ENCODE results near the gene CCND2. TPM values are rescaled to one million over a fixed set of nuclear protein-coding genes. Genes with fewer than 3 reads are reported as not detected.

CCND2 gene
- polyA plus RNA-seq, 3 donors = 4.1 to 37.6 (median 7.9) TPM

DNA sequence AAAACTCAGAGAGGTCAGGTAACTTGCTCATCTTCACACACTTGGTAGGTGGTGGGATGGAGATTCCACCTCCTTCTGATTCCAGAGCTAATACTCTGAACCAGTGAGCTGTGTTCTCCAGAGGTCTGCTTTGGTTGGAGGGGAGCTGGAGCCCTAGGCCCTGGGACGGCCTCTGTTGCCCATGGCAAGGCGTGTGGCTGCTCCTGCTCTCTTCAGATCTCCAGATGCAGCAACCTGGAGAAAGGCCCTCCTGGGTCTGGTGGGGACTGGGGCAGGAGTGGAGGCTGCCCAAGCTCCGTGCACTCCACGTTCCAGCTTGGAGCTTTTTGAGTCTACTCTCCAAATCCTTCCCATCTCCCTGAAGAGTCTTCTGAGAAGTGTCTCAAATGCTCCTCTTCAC is 10.7 kb downstream of the CCND2 start:
- 75 to 91% (median 87%) methylated on average over 4 of the region's 4 CpGs for WGBS, 3 donors
- H3K27ac ChIP-seq (ENCODE audit: low read depth, low read length) = no peak overlapping the region

DNA sequence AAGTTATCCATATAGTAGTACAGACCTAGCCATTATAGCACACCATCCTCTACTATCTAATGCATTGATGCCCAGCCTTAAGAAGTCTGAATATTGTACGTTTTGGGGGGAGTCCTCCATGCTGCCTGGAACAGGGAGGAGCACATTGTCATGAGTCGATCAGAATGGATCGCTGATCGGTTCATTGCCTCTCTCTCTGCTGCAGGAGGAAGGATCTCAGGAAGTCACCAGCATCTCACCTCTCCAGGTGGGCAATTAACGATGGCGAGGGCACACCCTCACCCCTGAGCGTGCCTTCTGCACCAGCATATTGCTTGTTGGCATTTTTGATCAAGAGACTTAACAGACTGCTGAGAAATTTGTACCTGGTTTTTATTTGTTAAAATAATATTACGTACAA is 11.5 kb downstream of the CCND2 start:
- 85 to 89% (median 88%) methylated on average over 8 of the region's 8 CpGs for WGBS, 3 donors

DNA sequence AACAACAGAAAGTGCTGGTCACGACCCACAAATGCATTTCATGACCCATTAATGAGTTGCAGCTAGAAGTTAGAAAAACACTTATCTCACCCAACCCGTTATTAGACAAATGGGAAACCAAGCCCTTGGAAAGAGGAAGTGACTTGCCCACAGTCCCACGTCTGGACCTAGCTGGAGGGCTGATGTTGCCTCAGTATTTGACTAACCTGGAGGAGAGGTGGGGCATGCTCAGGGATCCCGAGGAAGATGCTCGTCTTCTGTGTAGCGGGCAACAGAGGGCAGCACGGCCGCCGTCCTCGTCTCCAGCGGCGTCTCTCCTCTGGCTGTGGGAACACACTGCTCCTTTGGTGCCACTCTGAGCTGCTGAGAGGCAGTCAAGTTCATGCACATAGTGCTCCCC is 12.7 kb downstream of the CCND2 start:
- WGBS, 3 donors = 65 to 74% (median 68%) methylated on average over 12 of the region's 12 CpGs
- no peak overlapping the region for H3K27ac ChIP-seq (ENCODE audit: low read depth, low read length)

More for the DNA sequence above, 11.5 kb downstream of the CCND2 start:
- no peak overlapping the region for H3K27ac ChIP-seq (ENCODE audit: low read depth, low read length)

- WGBS, 3 donors = 60 to 75% (median 67%) methylated on average over 14 of the region's 14 CpGs
- H3K27ac ChIP-seq (ENCODE audit: low read depth, low read length) = no peak overlapping the region
These were observed 13.3 kb downstream of the CCND2 start for GRCh38 chr12:4286771-4287317.

GRCh38 chr12:4287325-4288211 is 14.0 kb downstream of the CCND2 start:
- H3K27ac ChIP-seq (ENCODE audit: low read depth, low read length) = no peak overlapping the region
- WGBS, 3 donors = 72 to 78% (median 72%) methylated on average over 18 of the region's 18 CpGs

GRCh38 chr12:4288296-4289131 is 15.0 kb downstream of the CCND2 start:
- WGBS, 3 donors = 60 to 69% (median 61%) methylated on average over 20 of the region's 20 CpGs
- no peak overlapping the region for H3K27ac ChIP-seq (ENCODE audit: low read depth, low read length)

DNA sequence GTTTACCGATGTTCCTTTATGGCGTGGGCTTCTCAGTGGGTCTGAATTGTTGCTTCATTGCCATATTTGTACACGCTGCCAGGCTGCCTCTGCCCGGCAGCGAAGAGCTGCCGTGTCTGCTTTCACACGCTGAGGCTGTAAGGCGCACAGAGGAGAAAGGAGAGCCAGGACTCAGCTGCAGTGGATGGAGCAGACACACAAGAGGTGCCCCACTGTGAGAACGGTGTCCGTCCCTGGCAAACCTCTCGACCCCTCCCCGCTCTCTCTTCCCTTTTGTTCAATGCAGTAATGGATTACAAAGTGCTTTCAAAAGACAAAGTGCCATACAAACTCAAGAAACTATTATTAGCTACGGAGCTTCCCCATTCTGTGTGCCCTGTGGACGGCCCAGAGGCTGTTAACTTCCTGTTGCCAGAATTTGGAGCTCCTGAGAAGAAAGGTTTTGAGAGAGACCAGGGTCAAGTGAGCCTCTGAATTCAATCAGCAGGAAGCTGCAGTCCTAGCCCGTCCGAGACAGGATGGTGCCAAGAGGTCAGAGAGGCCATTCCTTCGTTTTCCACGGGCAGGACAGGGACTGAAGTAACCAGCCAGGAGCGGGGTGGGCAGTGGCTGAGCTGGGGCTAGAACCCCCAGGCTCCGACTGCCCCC is 15.8 kb downstream of the CCND2 start:
- no peak overlapping the region for H3K27ac ChIP-seq (ENCODE audit: low read depth, low read length)
- WGBS, 3 donors = 50 to 69% (median 50%) methylated on average over 20 of the region's 20 CpGs

DNA sequence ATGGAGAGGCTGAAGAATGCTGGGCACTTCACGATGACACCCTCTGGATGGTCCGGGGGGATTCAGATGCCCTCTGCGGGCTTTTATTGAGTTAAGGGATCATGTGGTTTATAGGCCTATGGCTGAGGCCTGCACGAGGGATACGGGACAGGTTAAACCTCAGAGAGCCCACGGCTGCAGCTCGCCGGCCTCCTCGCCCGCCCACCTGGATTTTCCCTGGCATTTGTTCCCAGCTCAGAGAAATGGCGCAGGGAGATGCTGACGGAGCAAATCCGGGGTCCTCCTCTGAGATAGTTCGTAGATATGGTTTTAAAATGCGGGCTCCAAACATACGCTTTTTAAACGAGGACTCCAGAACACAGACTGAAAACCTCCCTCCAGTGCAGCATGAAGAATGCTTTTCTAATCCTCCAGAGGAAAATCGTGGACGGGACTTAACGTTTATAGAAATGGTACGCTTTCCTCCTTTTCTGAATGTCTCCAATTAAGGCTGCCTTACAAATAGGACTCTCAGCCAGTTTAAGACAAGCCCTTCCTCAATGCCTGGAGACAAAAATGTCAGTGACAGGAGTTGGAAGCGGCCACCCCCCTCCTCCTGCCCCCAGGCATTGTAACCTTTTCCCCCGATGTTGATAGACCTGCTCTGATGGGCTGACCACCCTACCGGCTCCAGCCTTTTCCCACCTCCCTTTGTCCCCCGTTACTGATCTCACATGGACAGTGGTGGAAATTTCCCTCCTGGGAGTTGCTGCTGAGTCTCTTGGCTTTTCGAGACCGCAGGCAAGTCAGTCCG is 16.6 kb downstream of the CCND2 start:
- 80 to 87% (median 86%) methylated on average over 28 of the region's 28 CpGs for WGBS, 3 donors
- no peak overlapping the region for H3K27ac ChIP-seq (ENCODE audit: low read depth, low read length)

DNA sequence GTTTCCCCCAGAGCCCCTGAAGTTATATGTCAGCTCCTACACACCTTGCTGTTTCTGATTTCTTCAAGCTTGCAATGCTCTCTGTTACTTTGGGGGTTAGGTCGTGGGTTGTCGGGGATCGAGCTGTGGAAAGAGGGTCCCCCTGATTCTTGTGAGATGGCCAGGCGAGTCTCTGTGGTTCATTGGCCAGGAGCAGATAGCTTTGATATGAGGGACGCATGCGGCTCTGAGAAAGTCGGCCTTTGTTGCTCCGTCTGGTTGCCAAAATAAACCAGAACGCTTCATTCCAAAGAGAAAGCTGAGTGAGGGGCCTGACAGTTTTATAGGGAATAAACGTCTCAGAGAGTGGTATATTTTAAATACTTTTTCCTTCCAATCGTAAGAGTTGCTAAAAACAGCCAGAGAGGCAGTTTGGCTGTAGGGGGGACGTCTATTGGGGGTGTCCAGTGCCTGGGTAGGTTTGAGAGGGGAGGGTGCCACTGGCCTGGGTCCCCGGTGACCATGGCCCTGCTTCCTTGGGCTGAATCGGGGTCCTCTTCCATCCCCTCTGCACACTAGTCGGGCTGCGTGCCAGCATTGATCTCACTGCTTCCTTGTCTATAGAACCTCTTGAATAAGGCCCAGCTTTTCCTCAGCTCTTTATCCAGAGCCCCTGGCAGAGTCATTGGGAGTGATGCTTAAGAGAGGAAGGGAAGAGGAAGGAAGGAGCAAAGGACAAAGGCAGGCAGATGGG is 18.9 kb downstream of the CCND2 start:
- 72 to 86% (median 78%) methylated on average over 16 of the region's 16 CpGs for WGBS, 3 donors
- H3K27ac ChIP-seq (ENCODE audit: low read depth, low read length) = no peak overlapping the region

- H3K27ac ChIP-seq (ENCODE audit: low read depth, low read length) = no peak overlapping the region
- 82 to 89% (median 84%) methylated on average over 14 of the region's 14 CpGs for WGBS, 3 donors
These were observed 19.9 kb downstream of the CCND2 start for GRCh38 chr12:4293299-4293965.

DNA sequence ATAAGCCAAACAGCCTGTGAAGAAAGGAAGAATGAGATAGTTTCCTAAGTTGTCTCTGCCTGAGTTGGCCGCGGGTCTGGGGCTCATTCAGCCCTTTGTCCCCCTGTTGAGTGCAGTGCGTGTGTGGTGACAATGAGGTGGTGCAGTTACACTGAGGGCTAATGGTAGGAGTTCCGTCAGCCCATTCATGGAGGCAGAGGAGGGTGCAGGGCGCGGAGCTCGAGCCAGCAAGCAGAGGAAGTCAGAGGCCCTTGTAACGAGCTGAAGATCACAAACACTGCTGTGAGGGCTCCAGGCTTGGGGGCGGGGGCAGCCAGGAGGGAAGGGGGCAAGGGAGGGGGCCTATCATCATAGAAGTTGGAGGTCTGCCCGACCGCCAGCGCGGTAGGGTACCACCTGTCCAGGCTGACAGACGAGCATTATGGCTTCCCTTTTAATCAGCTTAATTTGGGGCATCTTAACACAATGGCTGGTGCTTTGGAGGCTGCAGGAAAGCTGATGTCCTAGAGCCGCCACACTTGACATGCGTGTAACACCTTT is 20.5 kb downstream of the CCND2 start:
- 72 to 76% (median 75%) methylated on average over 16 of the region's 16 CpGs for WGBS, 3 donors
- no peak overlapping the region for H3K27ac ChIP-seq (ENCODE audit: low read depth, low read length)

- no peak overlapping the region for H3K27ac ChIP-seq (ENCODE audit: low read depth, low read length)
- 73 to 75% (median 74%) methylated on average over 6 of the region's 6 CpGs for WGBS, 3 donors
These were observed 23.2 kb downstream of the CCND2 start for GRCh38 chr12:4296751-4297150.

DNA sequence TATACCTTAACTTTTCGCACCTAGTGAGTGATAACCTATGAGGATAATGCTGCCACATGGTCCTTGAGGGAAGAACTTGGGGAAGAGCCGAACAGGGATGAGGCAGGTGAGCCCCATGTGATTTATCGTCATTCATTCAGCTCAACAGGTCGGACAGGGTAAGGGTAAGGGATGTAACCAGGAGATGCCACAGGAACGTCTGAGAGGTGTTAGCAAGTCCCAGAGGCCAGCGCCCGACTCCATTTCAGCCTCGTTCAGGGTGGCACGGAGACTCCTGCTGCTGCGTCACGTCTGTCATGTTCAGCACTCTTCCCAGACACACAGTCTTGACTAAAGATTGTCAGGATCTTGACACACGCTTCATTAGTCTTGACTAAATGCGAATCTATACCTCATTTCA is 24.1 kb downstream of the CCND2 start:
- H3K27ac ChIP-seq (ENCODE audit: low read depth, low read length) = no peak overlapping the region
- 92 to 93% (median 92%) methylated on average over 13 of the region's 13 CpGs for WGBS, 3 donors

DNA sequence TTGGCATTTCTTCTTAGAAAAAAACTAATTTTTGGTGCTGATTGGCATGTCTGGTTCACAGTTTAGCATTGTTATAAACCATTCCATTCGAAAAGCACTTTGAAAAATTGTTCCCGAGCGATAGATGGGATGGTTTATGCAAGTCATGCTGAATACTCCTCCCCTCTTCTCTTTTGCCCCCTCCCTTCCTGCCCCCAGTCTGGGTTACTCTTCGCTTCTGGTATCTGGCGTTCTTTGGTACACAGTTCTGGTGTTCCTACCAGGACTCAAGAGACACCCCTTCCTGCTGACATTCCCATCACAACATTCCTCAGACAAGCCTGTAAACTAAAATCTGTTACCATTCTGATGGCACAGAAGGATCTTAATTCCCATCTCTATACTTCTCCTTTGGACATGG is 27.3 kb downstream of the CCND2 start:
- H3K27ac ChIP-seq (ENCODE audit: low read depth, low read length) = no peak overlapping the region
- WGBS, 3 donors = 81 to 90% (median 83%) methylated on average over 5 of the region's 5 CpGs

GRCh38 chr12:4301932-4302501 is 28.5 kb downstream of the CCND2 start:
- WGBS, 3 donors = 89 to 92% (median 92%) methylated on average over 11 of the region's 11 CpGs
- no peak overlapping the region for H3K27ac ChIP-seq (ENCODE audit: low read depth, low read length)

- H3K27ac ChIP-seq (ENCODE audit: low read depth, low read length) = no peak overlapping the region
- WGBS, 3 donors = 74 to 88% (median 80%) methylated on average over 8 of the region's 8 CpGs
These were observed 29.3 kb downstream of the CCND2 start for GRCh38 chr12:4302881-4303280.
